GM12801 (cell line): ENCODE results near the gene SLC35B2.

ENCODE experiments used
- CTCF ChIP-seq: IDR thresholded peaks from one replicate; pipeline ENCODE4 v1.5.1; 2011; ENCODE audit warnings: control low read depth; ENCODE audit not compliant: insufficient read length; ENCODE audit errors: extremely low read depth

SLC35B2 gene

DNA sequence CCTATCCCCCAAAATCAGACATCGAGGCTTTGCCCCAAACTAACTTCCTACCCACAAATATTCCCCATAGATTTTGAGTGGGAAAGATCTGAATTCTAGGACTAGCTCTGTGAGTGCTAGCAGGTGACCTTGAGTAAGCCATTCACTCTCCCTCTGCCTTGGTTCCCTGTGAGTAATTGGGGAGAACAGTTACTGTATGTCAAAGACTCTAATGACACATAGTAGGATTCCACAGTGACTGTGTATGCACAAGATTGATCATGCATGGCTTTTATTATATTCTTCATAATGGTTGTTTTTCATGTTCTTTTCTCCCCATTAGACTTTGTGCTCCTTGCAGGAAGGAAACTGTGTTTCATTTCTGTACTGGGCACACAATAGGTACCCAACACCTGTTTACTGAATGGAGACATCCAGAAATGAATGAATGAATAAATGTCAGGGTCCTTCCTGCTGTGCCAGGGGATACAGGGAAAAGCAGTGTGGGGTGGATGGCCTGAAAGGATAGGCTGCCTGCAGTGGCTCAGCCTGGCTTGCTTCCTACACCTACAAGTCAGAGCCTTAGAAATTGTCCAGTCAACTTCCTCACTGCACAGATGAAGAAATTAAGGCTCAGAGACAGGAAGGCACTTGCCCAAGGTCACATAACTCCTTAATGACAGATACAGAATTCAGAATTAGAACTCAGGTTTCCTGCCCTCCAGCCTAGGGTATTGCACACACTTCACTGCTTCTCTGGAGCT lies 12.0 kb upstream of the SLC35B2 start:
- no peak for TF ChIP-seq CTCF

DNA sequence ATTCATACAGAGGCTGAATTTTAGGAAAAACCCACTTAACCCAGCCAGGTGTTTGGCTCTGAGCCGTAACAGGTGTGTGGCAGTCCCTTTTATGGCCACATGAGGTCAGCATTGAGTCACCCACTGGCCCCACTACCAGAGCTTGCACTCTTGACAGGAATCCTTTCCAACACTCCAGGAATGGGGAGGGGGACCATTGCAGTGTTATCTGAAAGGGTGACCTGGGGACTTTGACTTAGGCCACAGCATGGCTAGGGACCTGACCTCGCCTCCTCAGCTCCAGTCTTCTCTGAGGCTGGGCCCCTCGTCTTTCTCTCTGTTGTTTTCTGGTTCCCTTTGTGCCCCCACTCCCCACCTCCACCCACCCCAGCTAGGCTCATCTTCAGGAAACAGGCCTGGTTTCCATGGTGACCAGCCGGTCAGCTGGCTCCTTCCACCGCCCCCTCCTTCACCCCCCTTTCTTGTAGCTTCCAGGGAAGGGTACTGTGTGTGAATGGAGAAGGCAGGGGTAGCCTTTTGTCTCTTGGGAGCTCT lies 10.8 kb upstream of the SLC35B2 start:
- peak; percentile 71 for TF ChIP-seq CTCF

DNA sequence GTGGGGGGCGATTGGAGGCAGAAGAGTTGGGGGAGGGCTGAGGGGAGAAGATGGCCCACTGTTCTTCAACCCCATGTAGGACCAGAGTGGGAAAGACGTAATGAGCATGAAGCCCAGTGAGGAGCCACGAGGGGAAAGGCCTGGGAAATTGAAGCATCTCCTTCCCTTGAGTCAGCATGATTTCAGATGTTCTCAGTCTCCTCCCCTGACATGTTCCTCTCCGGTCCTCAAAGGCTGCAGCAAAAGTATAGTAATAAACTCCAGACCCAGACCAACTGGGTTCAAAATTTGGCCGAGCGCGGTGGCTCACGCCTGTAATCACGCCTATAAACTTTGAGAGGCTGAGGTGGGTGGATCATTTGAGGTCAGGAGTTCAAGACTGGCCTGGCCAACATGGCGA lies 9.9 kb upstream of the SLC35B2 start:
- TF ChIP-seq CTCF = no peak

- no peak for TF ChIP-seq CTCF
These were observed 9.0 kb upstream of the SLC35B2 start for GRCh38 chr6:44266347-44266746.

- no peak for TF ChIP-seq CTCF
These were observed 8.4 kb upstream of the SLC35B2 start for GRCh38 chr6:44265722-44266233.

DNA sequence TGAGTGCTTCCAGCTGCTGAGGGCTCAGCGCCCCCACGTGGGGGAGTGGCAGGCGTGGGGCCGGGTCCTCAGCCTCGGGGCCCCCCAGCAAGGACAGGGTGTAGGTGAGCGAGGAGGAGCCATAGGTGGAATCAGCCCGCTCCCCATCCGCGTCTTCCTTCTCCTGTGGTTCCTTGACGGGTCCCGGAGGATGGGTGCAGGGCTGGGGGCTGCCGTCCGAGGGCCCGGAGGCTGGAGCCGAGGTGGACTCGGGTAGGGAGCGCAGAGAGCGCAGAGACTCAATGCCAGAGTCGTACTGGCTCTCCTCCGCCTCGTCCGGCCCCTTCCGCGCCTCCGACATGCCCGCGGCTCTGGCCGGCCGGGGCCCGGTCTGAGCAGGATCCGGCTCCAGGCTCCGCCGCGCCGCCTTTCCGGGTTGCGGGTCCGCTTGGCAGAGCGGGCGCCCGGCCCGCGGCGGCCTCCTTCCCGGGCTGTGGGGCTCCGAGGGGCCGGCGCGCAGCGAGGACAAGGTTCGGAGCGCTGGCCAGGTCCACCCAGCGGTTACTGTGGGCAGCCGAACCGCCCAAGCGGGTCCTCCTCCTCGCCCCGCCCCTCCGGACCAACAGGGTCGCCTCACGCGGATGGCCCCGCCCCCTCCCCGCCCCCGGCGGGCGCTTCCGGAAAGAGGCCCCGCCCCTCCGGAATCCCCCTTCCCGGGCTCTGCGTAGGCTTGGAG lies 7.8 kb upstream of the SLC35B2 start, which contains the start of gene NFKBIE:
Gene NFKBIE, minus strand, starts transcription at position 545 of the 715 bp plus-strand sequence. Its CDS starts 205 bp downstream, at position 340.
- no peak for TF ChIP-seq CTCF
